H1 (cell line): ENCODE measurements around the gene STX8. TPM values are rescaled to one million over a fixed set of nuclear protein-coding genes. Genes with fewer than 3 reads are reported as not detected.

Source experiments
- polyA plus RNA-seq, 7 experiments: library from polyadenylated mRNA; depleted of rRNA in 3 of 7; stranded (reverse) in 5 of 7; unstranded in 2 of 7; fragments of >200 nt in 5 of 7; fragments of 200-250 nt in 2 of 7; gene quantifications; 1 replicate in 5 of 7; 2 replicates in 1 of 7; 4 replicates in 1 of 7; pipeline versions ENCODE4 v1.2.1 to v1.2.3, GENCODE V29; 2011 to 2013; ENCODE audit warnings: missing spikeins in 2 of 7, mixed read lengths in 2 of 7
- total RNA-seq: library from RNA; stranded (reverse); fragmentation: NEBNext Ultra II Directional; extraction: Animal tissue kit (Norgen Biotek cat#: 25700); gene quantifications from 2 replicates; pipeline ENCODE4 v1.2.1, GENCODE V29; 2021
- TF ChIP-seq, protein P1 (sequence below): fragments of 300-600 bp; sonication (generic); IDR thresholded peaks from 2 replicates; pipeline ENCODE4 v1.7.1; 2012; ENCODE audit warnings: low read length, moderate library complexity, mild to moderate bottlenecking, inconsistent platforms; ENCODE audit not compliant: insufficient replicate concordance

STX8 gene
- total and polyA plus RNA-seq, 2 of the 8 experiments (the other 6 are each of a cell fraction or from before 2014, with no cell fraction given), result 22.8 to 42.5 TPM

DNA sequence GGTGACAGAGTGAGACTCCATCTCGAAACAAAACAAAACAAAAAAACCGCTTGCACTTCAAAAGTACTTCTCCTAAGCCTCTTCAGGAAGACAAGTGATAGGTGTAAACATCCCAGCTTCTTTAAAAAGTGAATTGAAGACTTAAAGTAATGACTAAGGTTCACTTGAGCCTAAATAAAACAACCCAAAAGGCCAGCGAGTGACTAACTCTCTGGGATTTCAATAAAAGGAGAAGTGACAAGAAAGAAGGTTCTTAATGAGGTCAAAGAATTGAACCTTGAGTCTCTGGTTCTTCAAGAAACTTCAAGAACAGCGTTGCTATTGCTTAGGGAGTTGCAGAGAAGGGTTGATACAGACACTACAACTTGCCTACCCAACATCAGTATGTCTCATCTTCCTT, 42.2 kb downstream of the STX8 start (continued):
- TF ChIP-seq, protein P1, sequence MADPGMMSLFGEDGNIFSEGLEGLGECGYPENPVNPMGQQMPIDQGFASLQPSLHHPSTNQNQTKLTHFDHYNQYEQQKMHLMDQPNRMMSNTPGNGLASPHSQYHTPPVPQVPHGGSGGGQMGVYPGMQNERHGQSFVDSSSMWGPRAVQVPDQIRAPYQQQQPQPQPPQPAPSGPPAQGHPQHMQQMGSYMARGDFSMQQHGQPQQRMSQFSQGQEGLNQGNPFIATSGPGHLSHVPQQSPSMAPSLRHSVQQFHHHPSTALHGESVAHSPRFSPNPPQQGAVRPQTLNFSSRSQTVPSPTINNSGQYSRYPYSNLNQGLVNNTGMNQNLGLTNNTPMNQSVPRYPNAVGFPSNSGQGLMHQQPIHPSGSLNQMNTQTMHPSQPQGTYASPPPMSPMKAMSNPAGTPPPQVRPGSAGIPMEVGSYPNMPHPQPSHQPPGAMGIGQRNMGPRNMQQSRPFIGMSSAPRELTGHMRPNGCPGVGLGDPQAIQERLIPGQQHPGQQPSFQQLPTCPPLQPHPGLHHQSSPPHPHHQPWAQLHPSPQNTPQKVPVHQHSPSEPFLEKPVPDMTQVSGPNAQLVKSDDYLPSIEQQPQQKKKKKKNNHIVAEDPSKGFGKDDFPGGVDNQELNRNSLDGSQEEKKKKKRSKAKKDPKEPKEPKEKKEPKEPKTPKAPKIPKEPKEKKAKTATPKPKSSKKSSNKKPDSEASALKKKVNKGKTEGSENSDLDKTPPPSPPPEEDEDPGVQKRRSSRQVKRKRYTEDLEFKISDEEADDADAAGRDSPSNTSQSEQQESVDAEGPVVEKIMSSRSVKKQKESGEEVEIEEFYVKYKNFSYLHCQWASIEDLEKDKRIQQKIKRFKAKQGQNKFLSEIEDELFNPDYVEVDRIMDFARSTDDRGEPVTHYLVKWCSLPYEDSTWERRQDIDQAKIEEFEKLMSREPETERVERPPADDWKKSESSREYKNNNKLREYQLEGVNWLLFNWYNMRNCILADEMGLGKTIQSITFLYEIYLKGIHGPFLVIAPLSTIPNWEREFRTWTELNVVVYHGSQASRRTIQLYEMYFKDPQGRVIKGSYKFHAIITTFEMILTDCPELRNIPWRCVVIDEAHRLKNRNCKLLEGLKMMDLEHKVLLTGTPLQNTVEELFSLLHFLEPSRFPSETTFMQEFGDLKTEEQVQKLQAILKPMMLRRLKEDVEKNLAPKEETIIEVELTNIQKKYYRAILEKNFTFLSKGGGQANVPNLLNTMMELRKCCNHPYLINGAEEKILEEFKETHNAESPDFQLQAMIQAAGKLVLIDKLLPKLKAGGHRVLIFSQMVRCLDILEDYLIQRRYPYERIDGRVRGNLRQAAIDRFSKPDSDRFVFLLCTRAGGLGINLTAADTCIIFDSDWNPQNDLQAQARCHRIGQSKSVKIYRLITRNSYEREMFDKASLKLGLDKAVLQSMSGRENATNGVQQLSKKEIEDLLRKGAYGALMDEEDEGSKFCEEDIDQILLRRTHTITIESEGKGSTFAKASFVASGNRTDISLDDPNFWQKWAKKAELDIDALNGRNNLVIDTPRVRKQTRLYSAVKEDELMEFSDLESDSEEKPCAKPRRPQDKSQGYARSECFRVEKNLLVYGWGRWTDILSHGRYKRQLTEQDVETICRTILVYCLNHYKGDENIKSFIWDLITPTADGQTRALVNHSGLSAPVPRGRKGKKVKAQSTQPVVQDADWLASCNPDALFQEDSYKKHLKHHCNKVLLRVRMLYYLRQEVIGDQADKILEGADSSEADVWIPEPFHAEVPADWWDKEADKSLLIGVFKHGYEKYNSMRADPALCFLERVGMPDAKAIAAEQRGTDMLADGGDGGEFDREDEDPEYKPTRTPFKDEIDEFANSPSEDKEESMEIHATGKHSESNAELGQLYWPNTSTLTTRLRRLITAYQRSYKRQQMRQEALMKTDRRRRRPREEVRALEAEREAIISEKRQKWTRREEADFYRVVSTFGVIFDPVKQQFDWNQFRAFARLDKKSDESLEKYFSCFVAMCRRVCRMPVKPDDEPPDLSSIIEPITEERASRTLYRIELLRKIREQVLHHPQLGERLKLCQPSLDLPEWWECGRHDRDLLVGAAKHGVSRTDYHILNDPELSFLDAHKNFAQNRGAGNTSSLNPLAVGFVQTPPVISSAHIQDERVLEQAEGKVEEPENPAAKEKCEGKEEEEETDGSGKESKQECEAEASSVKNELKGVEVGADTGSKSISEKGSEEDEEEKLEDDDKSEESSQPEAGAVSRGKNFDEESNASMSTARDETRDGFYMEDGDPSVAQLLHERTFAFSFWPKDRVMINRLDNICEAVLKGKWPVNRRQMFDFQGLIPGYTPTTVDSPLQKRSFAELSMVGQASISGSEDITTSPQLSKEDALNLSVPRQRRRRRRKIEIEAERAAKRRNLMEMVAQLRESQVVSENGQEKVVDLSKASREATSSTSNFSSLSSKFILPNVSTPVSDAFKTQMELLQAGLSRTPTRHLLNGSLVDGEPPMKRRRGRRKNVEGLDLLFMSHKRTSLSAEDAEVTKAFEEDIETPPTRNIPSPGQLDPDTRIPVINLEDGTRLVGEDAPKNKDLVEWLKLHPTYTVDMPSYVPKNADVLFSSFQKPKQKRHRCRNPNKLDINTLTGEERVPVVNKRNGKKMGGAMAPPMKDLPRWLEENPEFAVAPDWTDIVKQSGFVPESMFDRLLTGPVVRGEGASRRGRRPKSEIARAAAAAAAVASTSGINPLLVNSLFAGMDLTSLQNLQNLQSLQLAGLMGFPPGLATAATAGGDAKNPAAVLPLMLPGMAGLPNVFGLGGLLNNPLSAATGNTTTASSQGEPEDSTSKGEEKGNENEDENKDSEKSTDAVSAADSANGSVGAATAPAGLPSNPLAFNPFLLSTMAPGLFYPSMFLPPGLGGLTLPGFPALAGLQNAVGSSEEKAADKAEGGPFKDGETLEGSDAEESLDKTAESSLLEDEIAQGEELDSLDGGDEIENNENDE, result no peak
